Gastroesophageal sphincter (tissue), 4 donors: ENCODE measurements around the gene BABAM2. TPM values are rescaled to one million over a fixed set of nuclear protein-coding genes. Genes with fewer than 3 reads are reported as not detected.

Experiments used
- ATAC-seq: fragments of 150-250 bp; one replicate; pipeline ENCODE4 v1.9.1; 2016; ENCODE audit warnings: mild to moderate bottlenecking, moderate library complexity
- H3K27ac ChIP-seq, 4 donors: fragments of 200-600 bp; sonication (generic) in 3 of 4; 1 replicate in 3 of 4; 2 replicates in 1 of 4; pipeline ENCODE4 v1.5.1; 2016 to 2019
- H3K27me3 ChIP-seq: fragments of 200-600 bp; sonication (generic); one replicate; pipeline ENCODE4 v1.5.1; 2019
- H3K36me3 ChIP-seq, 2 donors: fragments of 200-600 bp; sonication (generic); one replicate each; pipeline ENCODE4 v1.5.1; 2019; ENCODE audit warnings: control low read depth in 1 of 2
- H3K4me1 ChIP-seq, 3 donors: fragments of 200-600 bp; sonication (generic); 1 replicate in 2 of 3; 2 replicates in 1 of 3; pipeline ENCODE4 v1.5.1; 2016 to 2019; ENCODE audit warnings: control low read depth in 2 of 3
- H3K4me3 ChIP-seq, 2 donors: fragments of 200-600 bp; sonication (generic); one replicate each; pipeline ENCODE4 v1.5.1; 2019; ENCODE audit warnings: mild to moderate bottlenecking in 1 of 2, moderate library complexity in 1 of 2
- H3K9me3 ChIP-seq, 3 donors: fragments of 200-600 bp; sonication (generic); one replicate each; pipeline ENCODE4 v1.5.1; 2017 to 2019; ENCODE audit warnings: control low read depth in 2 of 3
- CTCF ChIP-seq, 4 experiments: fragments of 200-600 bp in 2 of 4; fragments of 450-650 bp in 2 of 4; sonication (generic) in 1 of 4; IDR thresholded peaks; one replicate each; pipeline ENCODE4 v1.5.1; 2017 to 2019; ENCODE audit warnings: antibody characterized with exemption in 4 of 4, mild to moderate bottlenecking in 2 of 4, moderate library complexity in 2 of 4
- EP300 ChIP-seq: sonication (generic); formaldehyde crosslinking; IDR thresholded peaks from one replicate; pipeline ENCODE4 v1.6.1; 2017; ENCODE audit warnings: antibody characterized with exemption, mild to moderate bottlenecking
- POLR2A ChIP-seq, 2 donors: fragments of 450-650 bp; IDR thresholded peaks; one replicate each; pipeline ENCODE4 v1.6.1; 2017; ENCODE audit warnings: antibody characterized with exemption in 2 of 2, mild to moderate bottlenecking in 2 of 2, moderate library complexity in 1 of 2
- POLR2AphosphoS5 ChIP-seq: sonication (generic); formaldehyde crosslinking; IDR thresholded peaks from one replicate; pipeline ENCODE4 v1.6.1; 2017; ENCODE audit warnings: antibody characterized with exemption
- WGBS, 2 donors: methylation state at CpG; one replicate each; pipeline ENCODE4 v1.1.5; 2018; ENCODE audit warnings: low coverage in 1 of 2; 5-methylcytosine and 5-hydroxymethylcytosine counted together
- total RNA-seq, 4 donors: library from RNA; depleted of rRNA; stranded (reverse); fragments of >200 nt; gene quantifications; one replicate each; pipeline ENCODE4 v1.1.0, GENCODE V29; 2016

The BABAM2 gene
- total RNA-seq, 4 donors from 2014 or later: 28.5 to 43.6 (median 37.4) TPM

- H3K4me1 ChIP-seq: peaks cover 0 to 24% (median 0%) of the 10 kb centered on the region in 3 donors
- H3K36me3 ChIP-seq: no peaks in the 10 kb centered on the region
- no peak overlapping the region for H3K27ac ChIP-seq
- TF ChIP-seq POLR2A (IDR thresholded peaks at IDR 0.05) (no peak), POLR2AphosphoS5 (no peak)
- no peaks in the 10 kb centered on the region for H3K9me3 ChIP-seq
- no peak overlapping the region for H3K4me3 ChIP-seq
- no peaks in the 10 kb centered on the region for H3K27me3 ChIP-seq
- WGBS, 2 donors: 80% methylated on average over 3 of the region's 15 CpGs; no CpG with 5 or more reads in 1 of the 2 donors
- no peak for ATAC-seq
Measured at GRCh38 chr2:28319118-28320008, 428.8 kb downstream of the BABAM2 start.

GRCh38 chr2:28320009-28320365, 429.5 kb downstream of the BABAM2 start:
- no peaks in the 10 kb centered on the region for H3K36me3 ChIP-seq
- no peak overlapping the region for H3K4me3 ChIP-seq
- H3K9me3 ChIP-seq: no peaks in the 10 kb centered on the region
- H3K4me1 ChIP-seq: peaks cover 0 to 24% (median 0%) of the 10 kb centered on the region in 3 donors
- no peak overlapping the region for H3K27ac ChIP-seq
- 89 to 92% methylated on average over 2 to 5 of the region's 6 CpGs for WGBS, 2 donors
- ATAC-seq: no peak
- TF ChIP-seq POLR2AphosphoS5 (no peak), POLR2A (IDR thresholded peaks at IDR 0.05) (no peak), EP300 (no peak), CTCF (IDR thresholded peaks at IDR 0.05) (no peak)
- no peaks in the 10 kb centered on the region for H3K27me3 ChIP-seq

GRCh38 chr2:28320371-28320770, 429.8 kb downstream of the BABAM2 start:
- H3K9me3 ChIP-seq: no peaks in the 10 kb centered on the region
- H3K36me3 ChIP-seq: no peaks in the 10 kb centered on the region
- peaks cover 0 to 24% (median 0%) of the 10 kb centered on the region in 3 donors for H3K4me1 ChIP-seq
- TF ChIP-seq EP300: no peak
- no peak for TF ChIP-seq CTCF (IDR thresholded peaks at IDR 0.05)
- no peak for TF ChIP-seq POLR2A (IDR thresholded peaks at IDR 0.05)
- no peak for TF ChIP-seq POLR2AphosphoS5
- no peak overlapping the region for H3K4me3 ChIP-seq
- H3K27ac ChIP-seq: no peak overlapping the region
- no peak for ATAC-seq
- 40% methylated on average over 1 of the region's 7 CpGs; no CpG with 5 or more reads in 1 of the 2 donors for WGBS, 2 donors
- H3K27me3 ChIP-seq: no peaks in the 10 kb centered on the region

GRCh38 chr2:28321426-28321825, 430.9 kb downstream of the BABAM2 start:
- ATAC-seq: peak; percentile 41
- 0 to 32% methylated on average over 1 to 4 of the region's 4 CpGs for WGBS, 2 donors
- Histone ChIP-seq H3K27ac (peak overlapping the region in 3 of 4 donors; percentile 7 to 28 (median 24)), H3K9me3 (no peaks in the 10 kb centered on the region), H3K4me1 (peaks cover 0 to 33% (median 4%) of the 10 kb centered on the region in 3 donors), H3K4me3 (no peak overlapping the region), H3K36me3 (no peaks in the 10 kb centered on the region), H3K27me3 (no peaks in the 10 kb centered on the region)
- TF ChIP-seq POLR2AphosphoS5 (no peak), EP300 (no peak), CTCF (IDR thresholded peaks at IDR 0.05) (no peak), POLR2A (IDR thresholded peaks at IDR 0.05) (no peak)

- 82% methylated on average over 2 of the region's 5 CpGs; no CpG with 5 or more reads in 1 of the 2 donors for WGBS, 2 donors
- TF ChIP-seq EP300: no peak
- no peak for TF ChIP-seq CTCF (IDR thresholded peaks at IDR 0.05)
- TF ChIP-seq POLR2AphosphoS5: no peak
- TF ChIP-seq POLR2A (IDR thresholded peaks at IDR 0.05): no peak
- H3K4me1 ChIP-seq: peaks cover 0 to 39% (median 7%) of the 10 kb centered on the region in 3 donors
- peak overlapping the region in 1 of 4 donors; percentile 28 for H3K27ac ChIP-seq
- no peaks in the 10 kb centered on the region for H3K9me3 ChIP-seq
- no peaks in the 10 kb centered on the region for H3K27me3 ChIP-seq
- H3K36me3 ChIP-seq: no peaks in the 10 kb centered on the region
- no peak overlapping the region for H3K4me3 ChIP-seq
- ATAC-seq: no peak
Measured at GRCh38 chr2:28322051-28322450, 431.5 kb downstream of the BABAM2 start.
